ENCODE results near the gene EPS15.

Gene EPS15

DNA sequence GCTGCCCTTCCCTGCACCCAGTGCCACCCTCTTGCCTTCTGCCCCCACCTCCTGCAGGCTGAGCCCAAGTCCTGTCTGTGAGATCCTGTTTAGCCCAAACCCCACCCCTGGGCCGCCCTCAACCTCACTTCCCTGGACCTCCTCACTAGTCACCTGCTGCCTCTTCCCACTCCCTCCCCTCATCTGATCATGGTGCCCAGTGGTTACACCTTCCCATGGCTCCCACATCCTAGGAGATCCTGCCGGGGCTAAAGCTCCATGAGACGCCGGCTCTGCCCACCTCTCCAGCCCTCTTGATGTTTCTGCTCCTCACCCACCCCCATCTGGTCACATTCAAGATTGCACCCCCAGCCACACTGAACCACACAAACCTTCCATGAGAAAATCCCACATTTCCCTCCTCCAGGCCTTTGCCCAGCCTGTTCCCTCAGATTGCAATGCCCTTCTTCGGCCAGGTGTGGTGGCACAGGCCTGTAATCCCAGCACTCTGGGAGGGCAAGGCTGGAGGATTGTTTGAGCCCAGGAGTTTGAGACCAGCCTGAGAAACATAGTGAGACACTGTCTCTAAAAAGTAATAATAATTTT is 205.7 kb downstream of the EPS15 start:
- no peak for DNase-seq

GRCh38 chr1:51312718-51313117 is 206.3 kb downstream of the EPS15 start:
- DNase-seq = no peak

GRCh38 chr1:51311826-51312225 is 207.2 kb downstream of the EPS15 start:
- DNase-seq = no peak

GRCh38 chr1:51310871-51311613 is 208.0 kb downstream of the EPS15 start:
- DNase-seq = no peak

- no peak for DNase-seq
Measured at GRCh38 chr1:51309291-51309690, 209.8 kb downstream of the EPS15 start.

DNA sequence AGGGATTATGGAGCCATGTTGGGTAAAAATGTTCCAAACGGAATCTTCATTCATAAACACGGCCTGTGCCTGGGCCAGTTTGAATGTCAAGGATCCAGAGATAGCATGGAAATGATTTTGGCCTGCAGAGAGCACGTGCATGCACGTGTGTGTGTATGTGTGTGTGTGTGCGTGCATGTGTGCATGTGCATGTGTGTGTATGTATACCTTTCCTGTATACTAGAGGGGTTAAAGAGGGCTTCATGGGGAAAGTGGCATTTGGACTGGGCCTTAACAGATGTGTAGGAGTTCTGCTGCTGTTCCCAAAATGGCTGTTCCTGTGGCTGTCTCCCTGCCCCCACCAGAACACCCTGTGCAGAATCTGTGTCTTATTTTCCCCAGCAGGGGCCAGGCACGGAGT is 210.4 kb downstream of the EPS15 start:
- DNase-seq = no peak

DNA sequence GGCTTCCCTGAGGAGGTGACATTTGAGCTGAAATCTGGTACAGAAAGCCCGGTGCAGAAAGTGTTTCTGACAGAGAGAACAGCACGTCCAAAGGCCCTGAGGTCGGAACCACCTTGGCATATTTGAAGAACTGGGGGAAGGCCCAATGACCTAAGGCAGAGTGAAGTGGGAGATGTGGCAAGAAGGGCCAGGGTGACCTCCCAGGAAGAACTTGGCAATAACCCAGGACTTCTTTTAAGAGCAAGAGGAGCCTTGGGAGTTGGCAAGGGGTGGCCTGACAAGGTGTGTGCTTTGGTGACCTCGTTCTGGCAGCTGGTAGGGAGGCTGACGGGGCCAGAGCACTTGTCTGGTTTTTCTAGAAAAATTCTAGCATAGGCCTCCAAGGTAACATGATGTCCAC is 212.1 kb downstream of the EPS15 start:
- no peak for DNase-seq

GRCh38 chr1:51305371-51305823 is 213.7 kb downstream of the EPS15 start:
- no peak for DNase-seq

- no peak for DNase-seq
Measured at GRCh38 chr1:51304360-51304759, 214.7 kb downstream of the EPS15 start.

Measured in hippocampal formation (tissue), 2 donors.